GM21447 (cell line): ENCODE data around the gene GHITM.
"Not testable (repeated sequence)": the region's sequence is repeated elsewhere in the genome, so short reads cannot be mapped to it uniquely, and the experiment has no call there.

Source experiments
- ATAC-seq: cut with Tn5 transposase; IDR thresholded peaks from one replicate; pipeline ENCODE4 v1.9.1; 2021; ENCODE audit not compliant: unreplicated experiment

The GHITM gene

DNA sequence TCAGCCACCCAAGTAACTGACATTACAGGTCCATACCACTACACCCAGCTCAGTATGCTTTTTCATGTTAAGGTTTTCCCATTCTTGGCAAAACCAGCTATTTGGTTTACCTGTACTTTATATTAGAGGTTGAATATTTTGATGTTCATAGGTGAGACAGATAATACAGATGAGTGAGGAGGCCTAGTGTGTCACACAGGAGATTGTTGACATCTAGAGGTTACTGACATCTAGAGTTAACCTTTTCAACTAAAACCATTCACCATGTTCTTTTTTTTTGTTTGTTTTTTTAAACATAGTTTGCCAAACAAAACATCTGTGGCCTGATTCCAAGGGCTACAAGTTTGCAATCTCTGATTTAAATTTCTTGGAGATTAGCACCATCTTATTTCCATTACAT is 8.0 kb downstream of the GHITM start:
- ATAC-seq, result no peak

DNA sequence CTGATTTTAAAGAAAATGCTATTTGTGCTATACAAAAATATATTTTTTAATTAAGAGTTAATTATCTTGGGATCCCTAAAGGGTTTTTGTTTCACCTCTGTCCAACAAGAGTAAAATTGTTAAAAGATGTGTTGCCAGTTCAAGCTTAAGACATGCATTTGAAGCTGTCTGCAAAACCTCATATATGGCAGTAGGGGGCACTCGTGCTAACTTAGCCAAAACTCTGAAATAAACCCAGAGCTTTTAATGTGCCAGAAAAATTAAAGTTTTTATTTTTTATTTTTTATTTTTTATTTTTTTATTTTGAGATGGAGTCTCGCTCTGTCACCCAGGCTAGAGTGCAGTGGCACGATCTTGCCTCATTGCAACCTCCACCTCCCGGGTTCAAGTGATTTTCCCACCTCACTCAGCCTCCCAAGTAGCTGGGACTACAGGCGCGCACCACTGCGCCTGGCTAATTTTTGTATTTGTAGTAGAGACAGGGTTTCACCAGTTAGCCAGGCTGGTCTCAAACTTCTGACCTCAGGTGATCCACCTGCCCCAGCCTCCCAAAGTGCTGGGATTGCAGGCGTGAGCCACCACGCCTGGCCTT is 8.8 kb downstream of the GHITM start:
- peak; percentile 70 for ATAC-seq

DNA sequence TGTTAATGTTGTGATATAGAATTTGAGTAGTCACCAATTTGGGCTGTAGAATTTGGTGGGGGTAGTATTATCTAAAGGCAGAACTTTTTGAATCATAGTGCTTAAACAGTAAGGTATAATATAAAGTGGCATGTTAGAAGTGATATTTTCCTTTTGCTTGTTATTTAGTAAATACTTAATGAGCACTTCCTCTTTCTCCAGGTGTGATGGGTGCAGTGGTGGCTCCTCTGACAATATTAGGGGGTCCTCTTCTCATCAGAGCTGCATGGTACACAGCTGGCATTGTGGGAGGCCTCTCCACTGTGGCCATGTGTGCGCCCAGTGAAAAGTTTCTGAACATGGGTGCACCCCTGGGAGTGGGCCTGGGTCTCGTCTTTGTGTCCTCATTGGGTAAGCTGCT is 10.5 kb downstream of the GHITM start:
- no peak for ATAC-seq

DNA sequence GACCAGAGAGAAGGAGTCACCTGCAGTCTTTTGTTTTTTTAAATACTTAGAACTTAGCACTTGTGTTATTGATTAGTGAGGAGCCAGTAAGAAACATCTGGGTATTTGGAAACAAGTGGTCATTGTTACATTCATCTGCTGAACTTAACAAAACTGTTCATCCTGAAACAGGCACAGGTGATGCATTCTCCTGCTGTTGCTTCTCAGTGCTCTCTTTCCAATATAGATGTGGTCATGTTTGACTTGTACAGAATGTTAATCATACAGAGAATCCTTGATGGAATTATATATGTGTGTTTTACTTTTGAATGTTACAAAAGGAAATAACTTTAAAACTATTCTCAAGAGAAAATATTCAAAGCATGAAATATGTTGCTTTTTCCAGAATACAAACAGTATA is 13.5 kb downstream of the GHITM start:
- ATAC-seq, result no peak

DNA sequence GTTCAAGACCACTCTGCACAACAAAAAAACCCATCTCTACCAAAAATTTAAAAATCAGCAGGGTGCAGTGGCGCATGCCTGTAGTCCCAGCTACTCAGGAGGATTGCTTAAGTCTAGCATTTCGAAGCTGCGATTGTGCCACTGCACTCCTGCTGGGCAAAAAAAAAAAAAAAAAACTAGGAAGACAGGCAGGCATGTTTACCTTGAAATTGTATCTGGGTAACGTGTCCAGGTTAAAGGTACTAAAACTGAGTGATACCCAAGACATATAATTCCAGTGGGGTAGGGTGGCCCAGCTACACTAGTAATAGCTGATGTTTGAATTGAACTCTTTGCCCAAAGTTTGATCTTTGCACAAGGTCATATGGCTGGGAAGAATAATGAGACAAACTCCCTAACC is 16.2 kb downstream of the GHITM start:
- ATAC-seq, result no peak

DNA sequence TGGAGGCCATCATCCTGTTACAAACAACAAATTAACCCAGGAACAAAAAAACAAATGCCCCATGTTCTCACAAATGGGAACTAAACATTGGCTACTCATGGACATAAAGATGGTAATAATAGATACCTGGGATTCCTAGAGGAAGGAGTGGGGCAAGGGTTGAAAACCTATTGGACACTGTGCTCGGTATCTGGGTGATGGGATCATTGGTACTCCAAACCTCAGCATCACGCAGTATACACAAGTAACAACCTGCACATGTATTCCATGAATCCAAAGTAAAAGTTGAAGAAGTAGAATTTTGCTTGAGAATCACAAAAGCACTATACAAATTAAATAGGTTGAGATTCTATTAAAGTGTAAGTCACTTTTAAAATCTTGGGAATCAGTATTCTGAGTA is 16.7 kb downstream of the GHITM start:
- no peak for ATAC-seq

DNA sequence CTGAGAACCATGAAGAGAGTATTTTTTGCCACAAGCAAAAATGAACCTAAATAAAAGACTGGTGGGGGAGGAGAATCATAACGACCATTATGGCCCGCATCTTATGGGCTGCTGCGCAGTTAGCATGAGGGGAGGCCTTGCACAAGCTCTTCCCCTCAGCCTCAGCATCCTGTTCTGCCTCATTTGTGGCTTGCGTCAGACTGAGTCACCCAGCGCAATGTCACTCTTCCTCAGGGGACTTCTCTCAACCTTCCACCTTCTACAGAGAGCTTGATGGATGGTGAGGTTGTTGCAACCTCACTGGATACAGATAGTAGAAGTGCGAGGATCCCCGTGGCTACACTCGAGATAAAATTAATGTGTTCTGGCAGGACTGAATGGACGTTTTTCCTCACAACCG is 17.5 kb downstream of the GHITM start:
- ATAC-seq, result peak; percentile 72

DNA sequence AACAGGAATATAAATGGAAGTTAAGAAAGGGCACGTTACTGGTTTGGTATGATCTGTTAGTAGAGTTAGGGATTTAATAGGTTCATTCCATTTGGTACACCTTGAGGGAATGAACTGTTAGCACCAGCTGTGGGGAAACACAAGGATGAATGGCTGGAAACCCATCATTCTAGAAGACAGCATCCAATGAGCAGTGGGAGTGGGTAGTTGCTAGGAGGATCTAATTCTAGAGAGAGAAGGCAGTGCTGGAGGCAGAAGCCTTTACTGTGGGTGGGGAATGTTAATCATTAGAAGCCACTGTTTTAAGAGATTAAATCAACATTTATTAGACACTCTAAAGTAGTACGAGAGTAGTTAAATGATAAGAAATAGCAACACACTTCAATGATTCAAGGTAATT is 18.8 kb downstream of the GHITM start:
- no peak for ATAC-seq

DNA sequence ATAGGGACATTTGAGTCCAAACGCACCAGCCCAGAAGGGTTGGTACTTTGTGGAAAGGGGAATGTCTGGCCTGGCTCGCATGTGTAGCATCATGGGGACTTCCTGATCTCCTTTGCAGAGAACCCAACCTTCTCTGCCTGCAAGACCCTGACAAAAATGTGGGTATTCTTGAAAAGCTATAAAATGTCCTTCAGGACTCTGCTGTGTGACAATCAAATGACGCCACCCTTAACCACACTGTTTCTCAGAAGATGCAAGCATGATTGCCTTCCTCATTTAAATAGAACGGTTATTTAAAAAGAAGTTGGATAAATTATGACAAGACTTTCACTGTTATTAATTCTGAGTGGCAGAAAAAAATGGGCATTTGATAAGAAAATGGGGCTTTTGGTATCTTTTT is 19.2 kb downstream of the GHITM start:
- ATAC-seq, result no peak

DNA sequence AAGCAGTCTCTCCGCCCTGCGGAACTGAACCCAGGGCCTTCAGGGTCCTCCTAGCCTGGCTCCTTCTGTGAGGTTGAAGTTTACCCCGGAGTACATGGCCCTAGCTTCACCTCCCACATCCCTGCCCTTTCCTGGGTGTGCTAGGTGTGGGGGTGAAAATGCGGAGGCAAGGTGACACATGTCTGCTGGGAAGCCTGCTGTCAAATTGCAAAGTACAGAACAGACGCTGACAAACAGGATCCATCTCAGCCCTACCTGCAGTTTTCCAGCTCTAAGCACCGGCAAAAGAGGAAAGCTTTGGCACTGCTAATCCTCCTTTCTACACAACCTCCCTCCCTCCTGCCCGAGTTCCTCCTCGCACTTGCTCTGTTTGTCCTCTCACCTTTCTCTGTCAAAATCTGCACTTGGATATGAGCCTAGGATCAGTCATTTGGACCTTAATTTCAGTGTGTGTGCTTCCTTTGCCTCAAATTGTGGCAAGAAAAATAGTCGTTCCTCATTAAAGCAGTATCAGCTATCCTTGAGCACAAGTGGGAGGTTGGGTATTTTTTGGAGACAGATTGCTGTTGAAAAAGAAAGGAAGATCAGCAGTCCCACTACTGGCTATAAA is 19.9 kb downstream of the GHITM start:
- no peak for ATAC-seq

DNA sequence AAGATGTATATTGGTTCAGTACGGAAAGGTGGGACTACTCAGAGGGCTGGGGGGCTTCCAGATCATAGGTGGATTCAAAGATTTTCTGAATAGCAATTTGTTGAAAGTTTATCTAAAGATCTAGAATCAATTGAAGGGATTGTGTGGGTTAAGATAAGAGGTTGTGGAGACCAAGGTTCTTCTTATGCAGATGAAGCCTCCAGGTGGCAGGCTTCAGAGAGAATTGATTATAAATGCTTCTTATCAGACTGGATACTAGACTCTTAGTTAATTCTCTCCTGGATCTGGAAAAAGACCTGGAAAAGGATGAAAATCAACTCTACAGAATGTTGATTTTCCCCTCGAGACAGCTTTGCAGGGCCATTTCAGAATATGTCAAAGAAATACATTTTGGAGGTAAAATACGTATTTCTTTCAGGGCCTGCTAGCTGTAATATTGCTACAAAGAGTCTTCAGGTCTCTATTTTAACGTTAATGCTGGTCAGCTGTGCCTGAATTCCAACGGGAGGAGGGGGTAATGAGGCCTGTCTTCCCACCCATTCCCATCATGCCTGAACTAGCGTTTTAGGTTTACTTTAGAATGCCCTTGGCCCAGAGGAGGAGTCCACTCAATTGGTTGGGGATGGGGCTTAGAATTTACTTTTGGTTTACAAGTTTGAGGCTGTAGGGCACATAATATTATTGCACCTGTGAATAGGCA is 21.5 kb downstream of the GHITM start:
- no peak for ATAC-seq

DNA sequence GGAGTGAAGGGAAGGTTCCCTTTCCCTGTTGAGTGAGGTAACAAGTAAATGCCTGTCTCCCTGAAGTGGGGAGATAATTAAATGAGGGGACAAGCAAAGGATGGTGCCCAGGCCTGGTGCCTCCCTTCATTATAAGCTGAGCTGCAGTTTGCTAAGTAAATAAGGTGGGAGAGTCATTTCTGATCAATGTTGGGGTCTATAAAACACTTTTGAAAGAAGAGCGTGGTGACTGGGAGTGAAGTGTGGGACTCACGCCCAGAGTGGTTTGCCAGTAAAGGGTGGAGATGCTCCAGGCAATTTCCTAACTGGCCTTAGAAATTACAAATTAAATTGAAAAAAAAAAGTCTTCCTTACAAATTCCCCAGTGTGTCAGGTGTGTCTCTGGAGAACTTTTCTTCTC is 24.7 kb downstream of the GHITM start:
- no peak for ATAC-seq

DNA sequence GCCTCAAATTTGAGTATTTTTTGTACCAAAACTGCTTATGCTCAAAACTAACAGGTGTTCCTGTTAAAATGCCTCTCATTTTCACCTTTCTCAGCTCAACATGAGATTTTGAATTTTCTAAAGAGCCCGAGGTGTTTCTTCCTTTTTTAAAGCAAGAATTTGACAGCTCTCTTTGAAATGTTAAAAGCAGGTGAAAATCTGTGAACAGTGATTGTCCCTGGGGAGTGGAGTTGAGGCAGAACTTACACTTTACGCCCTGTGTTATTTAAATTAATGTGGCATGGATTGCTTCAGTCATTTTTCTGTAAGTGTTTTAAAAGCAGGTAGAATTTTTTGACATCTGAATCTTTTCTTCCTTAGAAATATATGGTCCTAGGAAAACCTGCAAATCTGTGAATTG is 25.1 kb downstream of the GHITM start:
- ATAC-seq, result no peak

DNA sequence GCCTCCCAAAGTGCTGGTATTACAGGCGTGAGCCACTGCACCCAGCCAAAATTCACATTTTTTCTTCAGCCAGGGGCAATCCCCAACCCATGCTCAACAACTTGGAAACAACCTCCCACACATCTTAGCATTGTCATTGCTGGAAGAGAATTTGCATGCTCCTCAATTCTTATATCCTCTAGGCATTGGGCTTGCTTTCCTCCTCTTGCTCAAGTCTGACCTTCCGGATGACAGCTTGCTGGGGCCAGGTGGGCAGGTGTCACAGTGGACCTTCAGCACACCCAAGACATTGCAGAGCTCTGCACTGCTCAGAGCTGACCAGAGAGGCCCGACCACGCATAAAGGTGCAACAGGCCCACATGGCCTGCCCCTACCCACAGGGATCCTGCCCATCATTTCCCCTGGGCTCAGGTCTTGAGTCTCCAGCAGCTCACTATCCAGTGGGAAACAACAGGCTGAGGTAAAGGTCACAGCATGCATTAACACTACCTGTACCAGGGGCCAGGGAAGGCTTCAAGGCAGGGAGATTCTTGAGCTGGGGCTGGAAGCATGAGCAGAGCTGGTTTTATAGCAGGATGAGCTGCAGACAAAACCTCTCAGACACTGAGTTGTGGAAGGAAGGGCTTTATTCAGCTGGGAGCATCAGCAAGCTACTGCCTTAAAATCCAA is 27.4 kb downstream of the GHITM start:
- ATAC-seq, result peak; percentile 46

DNA sequence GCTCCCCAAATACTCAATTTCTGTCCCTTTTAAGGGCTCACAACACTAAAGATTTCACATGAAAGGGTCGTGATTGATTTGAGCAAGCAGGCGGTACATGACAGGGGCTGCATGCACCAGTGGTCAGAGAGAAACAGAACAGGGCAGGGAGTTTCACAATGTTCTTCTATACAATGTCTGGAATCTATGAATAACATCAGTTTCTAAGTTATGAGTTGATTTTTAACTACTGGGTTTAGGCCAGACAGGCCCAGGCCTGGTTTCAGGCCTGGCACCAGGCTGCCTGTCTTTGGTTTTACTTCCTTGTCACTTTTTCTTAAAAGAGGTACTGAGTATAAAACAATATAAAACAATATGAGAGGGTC is 28.0 kb downstream of the GHITM start:
- peak; percentile 17 for ATAC-seq

DNA sequence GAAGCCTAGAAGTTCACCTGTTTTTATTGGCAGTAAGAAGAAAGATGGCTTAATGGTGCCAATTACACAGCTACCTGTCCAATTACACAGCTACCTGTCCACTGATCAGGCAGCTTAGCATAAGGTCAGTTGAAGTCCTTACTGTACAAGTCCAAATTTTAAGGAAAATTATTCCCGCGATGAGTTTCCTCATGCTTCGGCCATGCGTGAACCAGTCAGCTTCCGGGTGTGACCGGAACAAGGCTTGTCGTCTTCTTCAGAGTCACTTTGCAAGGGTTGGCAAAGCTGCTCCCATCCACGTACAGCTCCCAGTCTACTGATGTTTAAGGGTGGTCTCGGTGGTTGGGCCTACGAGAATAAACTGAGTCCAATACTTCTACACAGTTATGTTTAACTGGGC is 29.1 kb downstream of the GHITM start:
- ATAC-seq, result not testable (repeated sequence)

DNA sequence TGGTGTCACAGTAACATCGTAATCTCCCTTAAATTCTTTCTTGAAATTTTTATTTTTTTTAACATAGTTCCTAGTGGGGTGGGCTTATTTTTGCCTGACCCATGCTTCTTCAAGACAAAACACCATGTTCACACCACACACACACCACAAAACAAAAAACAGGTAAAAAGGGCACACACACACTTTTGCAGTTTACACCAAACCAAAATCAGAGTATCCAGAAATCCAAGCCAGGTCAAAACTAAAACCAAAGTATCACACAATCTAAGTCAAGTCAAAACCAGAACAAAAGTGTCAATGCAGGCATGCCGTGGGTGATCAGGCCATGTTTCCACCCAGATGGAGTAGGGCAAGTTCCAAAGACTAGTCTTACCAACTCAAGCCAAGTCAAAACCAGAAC is 31.9 kb downstream of the GHITM start:
- not testable (repeated sequence) for ATAC-seq

DNA sequence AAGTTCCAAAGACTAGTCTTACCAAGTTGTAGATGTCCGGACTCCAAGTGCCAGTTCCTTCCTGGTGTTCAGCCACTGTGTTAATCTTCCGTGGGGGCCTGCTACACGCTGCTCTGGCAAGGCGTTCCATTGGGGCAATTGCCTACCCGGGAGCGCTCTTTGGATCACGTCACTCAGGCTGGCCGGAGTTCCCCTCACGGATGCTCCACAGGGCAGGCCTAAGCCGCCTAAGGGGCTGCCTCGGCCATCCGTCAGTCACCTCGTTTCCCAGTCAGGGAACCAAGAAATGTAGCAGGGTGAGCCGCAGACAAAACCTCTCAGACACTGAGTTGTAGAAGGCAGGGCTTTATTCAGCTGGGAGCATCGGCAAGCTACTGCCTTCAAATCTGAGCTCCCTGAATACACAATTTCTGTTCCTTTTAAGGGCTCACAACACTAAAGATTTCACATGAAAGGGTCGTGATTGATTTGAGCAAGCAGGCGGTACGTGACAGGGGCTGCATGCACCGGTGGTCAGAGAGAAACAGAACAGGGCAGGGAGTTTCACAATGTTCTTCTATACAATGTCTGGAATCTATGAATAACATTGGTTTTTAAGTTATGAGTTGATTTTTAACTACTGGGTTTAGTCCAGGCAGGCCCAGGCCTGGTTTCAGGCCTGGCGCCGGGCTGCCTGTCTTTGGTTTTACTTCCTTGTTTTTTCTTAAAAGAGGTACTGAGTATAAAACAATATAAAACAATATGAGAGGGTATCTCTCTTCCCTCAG is 32.6 kb downstream of the GHITM start:
- peak; percentile 20 for ATAC-seq

DNA sequence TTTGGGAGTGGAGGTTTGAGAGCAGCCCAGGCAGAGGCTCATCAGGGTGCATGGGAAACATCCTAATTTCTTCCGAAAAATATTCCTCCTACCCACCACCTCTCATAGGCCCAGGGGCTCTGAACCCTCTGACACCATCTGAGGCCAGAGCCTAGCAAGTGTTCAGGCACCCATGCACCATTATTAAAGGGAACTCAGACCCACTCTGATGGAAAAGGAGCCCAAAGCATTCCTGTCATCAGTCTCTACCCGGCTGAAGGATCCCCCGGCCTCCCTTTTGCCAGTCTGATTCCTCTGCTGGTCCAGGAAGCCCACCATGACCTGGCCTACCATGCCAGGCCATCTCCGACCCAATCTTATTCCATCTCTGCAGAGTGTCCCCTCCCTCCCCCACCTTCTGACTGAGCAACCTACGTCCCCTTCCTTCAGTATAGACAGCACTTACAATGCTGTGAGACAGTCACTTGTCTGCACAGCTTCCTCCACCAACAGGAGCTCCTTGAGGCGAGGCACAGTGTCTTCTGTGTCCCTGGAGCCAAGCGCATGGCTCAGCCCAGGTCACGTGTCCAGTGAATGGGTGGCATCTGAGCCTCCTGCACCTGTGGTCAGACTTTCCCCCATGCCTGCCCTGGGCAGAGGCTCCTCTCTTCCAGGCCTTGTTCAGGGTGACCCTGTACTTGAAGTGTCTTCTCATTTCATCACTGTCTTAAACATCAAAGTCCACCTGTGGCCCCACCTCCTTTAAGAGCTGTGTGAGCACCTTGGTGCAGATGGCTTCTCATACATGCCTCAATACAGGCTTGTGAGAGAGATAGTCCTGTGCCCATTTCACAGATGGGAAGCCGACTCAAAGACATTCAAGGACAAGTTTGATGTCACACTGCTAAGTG is 33.4 kb downstream of the GHITM start:
- peak; percentile 51 for ATAC-seq

DNA sequence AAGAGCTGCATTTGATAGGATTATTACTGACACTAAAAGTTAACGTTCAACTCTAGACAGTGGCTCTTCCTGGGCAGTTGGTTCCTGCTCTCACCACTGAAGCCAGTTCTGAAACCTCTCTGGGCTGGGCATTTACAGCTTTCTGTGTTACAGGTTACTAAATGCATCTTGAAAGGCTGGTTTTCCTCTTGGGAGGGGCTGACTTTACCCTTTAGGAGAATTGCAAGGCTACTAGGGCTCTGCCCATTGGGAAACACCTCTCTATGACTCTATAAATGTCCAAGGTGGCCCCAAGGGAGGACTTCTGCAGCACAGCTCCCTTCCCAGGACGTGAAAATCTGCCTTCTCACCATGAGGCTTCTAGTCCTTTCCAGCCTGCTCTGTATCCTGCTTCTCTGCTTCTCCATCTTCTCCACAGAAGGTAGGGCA is 34.2 kb downstream of the GHITM start, which contains the start of gene GPR15LG:
TSS of gene GPR15LG (plus strand) at position 301 of the 429 bp plus-strand sequence. CDS start at position 352, 51 bp downstream.
- peak; percentile 50 for ATAC-seq
